HL-60 (cell line): ENCODE measurements around the gene ARTN.

Experiments
- DNase-seq, 2 experiments: peaks; one replicate each; pipeline ENCODE4 v3.0.0-alpha.2; 2010 to 2020; ENCODE audit warnings: low read depth in 1 of 2, low spot score in 1 of 2
- H3K27ac ChIP-seq: fragments of 250-450 bp; sonication (Bioruptor Pico); replicated peaks from 2 replicates; pipeline ENCODE4 v1.5.1; 2020; ENCODE audit warnings: mild to moderate bottlenecking, moderate library complexity
- H3K27me3 ChIP-seq: fragments of 250-450 bp; sonication (Bioruptor Pico); 2 replicates; pipeline ENCODE4 v1.5.1; 2021; ENCODE audit warnings: mild to moderate bottlenecking, moderate library complexity; ENCODE audit not compliant: insufficient read depth, poor library complexity, severe bottlenecking
- H3K4me3 ChIP-seq: replicated peaks from 2 replicates; pipeline ENCODE4 v1.5.1; 2011; ENCODE audit warnings: mild to moderate bottlenecking, control low read depth, low read length; ENCODE audit not compliant: insufficient read depth
- GABPA ChIP-seq: IDR thresholded peaks from 2 replicates; pipeline ENCODE4 v1.6.1; 2012; ENCODE audit warnings: low read depth
- POLR2AphosphoS5 ChIP-seq: IDR thresholded peaks from 2 replicates; pipeline ENCODE4 v1.6.1; 2012; ENCODE audit warnings: low read depth
- SPI1 ChIP-seq: IDR thresholded peaks from 2 replicates; pipeline ENCODE4 v1.6.1; 2012; ENCODE audit warnings: low read depth, mild to moderate bottlenecking, borderline replicate concordance
- TF ChIP-seq, protein P1 (sequence below): IDR thresholded peaks from one replicate; pipeline ENCODE4 v1.5.1; 2011; ENCODE audit warnings: low read length, control low read depth, inconsistent platforms; ENCODE audit not compliant: insufficient read depth
- TF ChIP-seq, protein P2 (sequence below): IDR thresholded peaks from 2 replicates; pipeline ENCODE4 v1.6.1; 2012; ENCODE audit warnings: low read depth; ENCODE audit not compliant: insufficient replicate concordance

Gene ARTN

DNA sequence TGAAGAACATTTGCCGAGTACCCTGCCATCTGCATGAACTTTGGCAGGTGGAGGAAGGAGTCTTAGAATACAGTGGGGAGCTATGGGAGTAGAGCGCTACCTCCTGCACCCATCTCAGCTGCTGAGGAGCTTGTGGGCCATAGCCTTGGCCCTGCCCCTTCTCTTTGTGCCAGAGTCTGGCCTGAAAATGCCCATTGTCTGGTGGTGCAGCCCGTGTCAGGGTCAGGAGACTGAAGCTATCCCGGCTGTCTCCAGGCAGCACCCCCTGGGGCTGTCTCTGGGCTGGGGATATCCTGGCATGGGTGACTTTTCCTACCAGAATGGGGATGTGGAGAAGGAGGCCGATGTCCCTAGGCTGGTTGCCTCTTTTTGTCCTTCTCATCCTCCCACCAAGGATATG, 20.4 kb downstream of the ARTN start:
- Histone ChIP-seq H3K27me3 (no peaks in the 10 kb centered on the region), H3K27ac (no peak overlapping the region), H3K4me3 (no peak overlapping the region)
- TF ChIP-seq GABPA (no peak), SPI1 (no peak), POLR2AphosphoS5 (no peak)
- TF ChIP-seq, protein P1, sequence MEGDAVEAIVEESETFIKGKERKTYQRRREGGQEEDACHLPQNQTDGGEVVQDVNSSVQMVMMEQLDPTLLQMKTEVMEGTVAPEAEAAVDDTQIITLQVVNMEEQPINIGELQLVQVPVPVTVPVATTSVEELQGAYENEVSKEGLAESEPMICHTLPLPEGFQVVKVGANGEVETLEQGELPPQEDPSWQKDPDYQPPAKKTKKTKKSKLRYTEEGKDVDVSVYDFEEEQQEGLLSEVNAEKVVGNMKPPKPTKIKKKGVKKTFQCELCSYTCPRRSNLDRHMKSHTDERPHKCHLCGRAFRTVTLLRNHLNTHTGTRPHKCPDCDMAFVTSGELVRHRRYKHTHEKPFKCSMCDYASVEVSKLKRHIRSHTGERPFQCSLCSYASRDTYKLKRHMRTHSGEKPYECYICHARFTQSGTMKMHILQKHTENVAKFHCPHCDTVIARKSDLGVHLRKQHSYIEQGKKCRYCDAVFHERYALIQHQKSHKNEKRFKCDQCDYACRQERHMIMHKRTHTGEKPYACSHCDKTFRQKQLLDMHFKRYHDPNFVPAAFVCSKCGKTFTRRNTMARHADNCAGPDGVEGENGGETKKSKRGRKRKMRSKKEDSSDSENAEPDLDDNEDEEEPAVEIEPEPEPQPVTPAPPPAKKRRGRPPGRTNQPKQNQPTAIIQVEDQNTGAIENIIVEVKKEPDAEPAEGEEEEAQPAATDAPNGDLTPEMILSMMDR = no peak
- DNase-seq = no peak

DNA sequence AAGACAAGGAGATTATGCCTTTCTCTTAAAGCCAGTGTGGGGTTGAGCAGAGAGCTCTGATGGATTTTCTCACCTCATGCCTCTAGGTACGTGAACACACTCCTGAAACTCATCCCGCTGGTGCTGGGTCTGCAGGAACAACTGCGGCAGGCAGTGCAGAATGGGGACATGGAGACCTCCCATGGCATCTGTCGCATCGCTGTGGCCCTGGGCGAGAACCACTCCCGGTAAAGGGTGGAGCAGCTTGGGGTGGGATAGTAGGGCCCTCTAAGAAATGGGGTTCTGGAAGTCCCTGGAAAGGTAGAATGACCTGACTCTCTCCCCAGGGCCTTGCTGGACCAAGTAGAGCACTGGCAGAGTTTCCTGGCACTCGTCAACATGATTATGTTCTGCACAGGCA, 22.6 kb downstream of the ARTN start:
- TF ChIP-seq, protein P1 = no peak
- TF ChIP-seq GABPA = no peak
- no peak for TF ChIP-seq POLR2AphosphoS5
- no peak for TF ChIP-seq SPI1
- TF ChIP-seq, protein P2, sequence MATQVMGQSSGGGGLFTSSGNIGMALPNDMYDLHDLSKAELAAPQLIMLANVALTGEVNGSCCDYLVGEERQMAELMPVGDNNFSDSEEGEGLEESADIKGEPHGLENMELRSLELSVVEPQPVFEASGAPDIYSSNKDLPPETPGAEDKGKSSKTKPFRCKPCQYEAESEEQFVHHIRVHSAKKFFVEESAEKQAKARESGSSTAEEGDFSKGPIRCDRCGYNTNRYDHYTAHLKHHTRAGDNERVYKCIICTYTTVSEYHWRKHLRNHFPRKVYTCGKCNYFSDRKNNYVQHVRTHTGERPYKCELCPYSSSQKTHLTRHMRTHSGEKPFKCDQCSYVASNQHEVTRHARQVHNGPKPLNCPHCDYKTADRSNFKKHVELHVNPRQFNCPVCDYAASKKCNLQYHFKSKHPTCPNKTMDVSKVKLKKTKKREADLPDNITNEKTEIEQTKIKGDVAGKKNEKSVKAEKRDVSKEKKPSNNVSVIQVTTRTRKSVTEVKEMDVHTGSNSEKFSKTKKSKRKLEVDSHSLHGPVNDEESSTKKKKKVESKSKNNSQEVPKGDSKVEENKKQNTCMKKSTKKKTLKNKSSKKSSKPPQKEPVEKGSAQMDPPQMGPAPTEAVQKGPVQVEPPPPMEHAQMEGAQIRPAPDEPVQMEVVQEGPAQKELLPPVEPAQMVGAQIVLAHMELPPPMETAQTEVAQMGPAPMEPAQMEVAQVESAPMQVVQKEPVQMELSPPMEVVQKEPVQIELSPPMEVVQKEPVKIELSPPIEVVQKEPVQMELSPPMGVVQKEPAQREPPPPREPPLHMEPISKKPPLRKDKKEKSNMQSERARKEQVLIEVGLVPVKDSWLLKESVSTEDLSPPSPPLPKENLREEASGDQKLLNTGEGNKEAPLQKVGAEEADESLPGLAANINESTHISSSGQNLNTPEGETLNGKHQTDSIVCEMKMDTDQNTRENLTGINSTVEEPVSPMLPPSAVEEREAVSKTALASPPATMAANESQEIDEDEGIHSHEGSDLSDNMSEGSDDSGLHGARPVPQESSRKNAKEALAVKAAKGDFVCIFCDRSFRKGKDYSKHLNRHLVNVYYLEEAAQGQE = no peak
- H3K27ac ChIP-seq = no peak overlapping the region
- H3K4me3 ChIP-seq = no peak overlapping the region
- no peaks in the 10 kb centered on the region for H3K27me3 ChIP-seq
- DNase-seq = no peak

DNA sequence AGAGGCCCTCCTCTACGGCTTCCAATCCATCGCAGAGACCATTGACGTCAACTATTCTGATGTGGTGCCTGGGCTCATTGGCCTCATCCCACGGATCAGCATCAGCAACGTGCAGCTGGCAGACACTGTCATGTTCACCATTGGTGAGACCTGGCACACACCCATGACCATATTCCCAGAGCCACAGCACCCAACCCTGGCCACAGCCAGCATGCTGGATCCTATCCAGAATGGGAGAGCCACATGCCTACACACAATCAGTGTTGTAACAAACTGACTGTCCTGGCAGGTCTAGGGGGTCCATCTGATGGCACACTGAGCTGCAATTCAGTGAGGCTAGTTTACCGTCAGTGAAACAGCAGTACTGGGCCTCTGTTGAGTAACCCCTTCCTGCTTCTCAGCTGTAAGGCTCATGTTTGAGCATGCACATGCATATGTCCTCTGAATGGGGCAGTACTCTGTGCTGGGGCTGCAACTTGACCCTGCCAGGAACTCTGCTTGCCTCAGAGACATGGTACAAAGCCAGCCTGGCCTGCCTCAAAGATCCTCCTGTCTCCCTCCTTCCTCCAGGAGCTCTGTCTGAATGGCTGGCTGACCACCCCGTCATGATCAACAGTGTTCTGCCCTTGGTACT, 23.9 kb downstream of the ARTN start:
- no peaks in the 10 kb centered on the region for H3K27me3 ChIP-seq
- TF ChIP-seq SPI1 = no peak
- TF ChIP-seq POLR2AphosphoS5 = no peak
- TF ChIP-seq, protein P2 = no peak
- TF ChIP-seq, protein P1 = no peak
- no peak for TF ChIP-seq GABPA
- no peak overlapping the region for H3K4me3 ChIP-seq
- DNase-seq = no peak
- H3K27ac ChIP-seq = no peak overlapping the region

DNA sequence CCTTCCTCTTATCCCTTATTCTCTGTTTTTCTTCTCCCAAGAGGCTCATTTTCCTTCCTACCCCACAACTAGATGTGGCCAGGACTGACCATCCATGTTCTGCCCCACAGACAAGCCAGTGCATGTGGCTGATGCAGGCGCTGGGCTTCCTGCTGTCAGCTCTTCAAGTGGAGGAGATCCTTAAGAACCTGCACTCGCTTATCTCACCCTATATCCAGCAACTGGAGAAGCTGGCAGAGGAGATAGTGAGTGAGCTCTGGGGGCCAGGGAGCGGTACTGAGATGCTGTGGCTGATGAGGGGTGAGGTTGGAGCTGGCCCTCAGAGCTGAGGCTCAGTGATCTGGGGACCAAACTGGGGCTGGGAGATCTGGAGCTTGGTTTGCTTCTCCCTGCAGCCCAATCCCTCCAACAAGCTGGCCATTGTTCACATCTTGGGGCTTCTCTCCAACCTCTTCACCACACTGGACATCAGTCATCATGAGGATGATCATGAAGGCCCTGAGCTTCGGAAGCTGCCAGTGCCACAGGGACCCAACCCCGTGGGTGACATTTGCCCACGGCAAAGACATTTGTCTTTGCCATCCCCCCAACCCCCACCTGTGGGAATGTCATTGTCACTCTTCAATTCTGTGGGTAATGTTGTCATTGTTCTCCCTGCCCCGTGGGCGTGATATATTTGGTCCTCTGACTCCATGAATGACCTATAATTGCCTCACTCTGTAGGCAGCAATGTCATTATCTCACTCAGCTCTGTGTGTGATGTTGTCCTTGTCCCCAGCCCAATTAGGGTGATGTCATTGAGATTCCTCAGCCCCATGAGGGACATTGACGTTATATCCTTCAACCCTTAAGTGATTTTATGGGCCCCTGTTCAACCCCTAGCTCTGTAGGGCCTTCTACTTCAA, 25.0 kb downstream of the ARTN start:
- no peak overlapping the region for H3K4me3 ChIP-seq
- TF ChIP-seq, protein P1 = no peak
- no peak for TF ChIP-seq POLR2AphosphoS5
- no peak for DNase-seq
- no peaks in the 10 kb centered on the region for H3K27me3 ChIP-seq
- H3K27ac ChIP-seq = no peak overlapping the region
